CD14-positive monocyte (primary cell): ENCODE measurements around the gene MPZL3. TPM values are rescaled to one million over a fixed set of nuclear protein-coding genes. Genes with fewer than 3 reads are reported as not detected.

Experiments
- DNase-seq, 3 donors: peaks; one replicate each; pipeline ENCODE4 v3.0.0-alpha.2; 2011 to 2022
- H2AFZ ChIP-seq: 2 replicates; pipeline ENCODE4 v1.6.0; 2012; ENCODE audit warnings: mild to moderate bottlenecking, low read depth, low read length, inconsistent platforms; ENCODE audit not compliant: insufficient read depth, poor library complexity, severe bottlenecking
- H3K27ac ChIP-seq, 2 donors: 1 replicate in 1 of 2; 2 replicates in 1 of 2; pipeline ENCODE4 v1.5.1; 2012 to 2013; ENCODE audit warnings: low read length in 2 of 2, control low read depth in 1 of 2, inconsistent platforms in 1 of 2, low read depth in 1 of 2, mild to moderate bottlenecking in 1 of 2
- H3K27me3 ChIP-seq, 2 donors: one replicate each; pipeline versions ENCODE4 v1.6.0 to v1.6.1; 2011 to 2013; ENCODE audit warnings: low read length in 2 of 2; ENCODE audit not compliant: control insufficient read depth in 2 of 2, insufficient read depth in 2 of 2
- H3K36me3 ChIP-seq, 2 donors: replicated peaks in 1 of 2; 1 replicate in 1 of 2; 2 replicates in 1 of 2; pipeline versions ENCODE4 v1.5.1 to v1.6.1; 2012 to 2013; ENCODE audit warnings: low read length in 2 of 2, control low read depth in 1 of 2, inconsistent platforms in 1 of 2, mild to moderate bottlenecking in 1 of 2; ENCODE audit not compliant: insufficient read depth in 2 of 2, control insufficient read depth in 1 of 2
- H3K4me1 ChIP-seq, 2 donors: 1 replicate in 1 of 2; 2 replicates in 1 of 2; pipeline versions ENCODE4 v1.5.1 to v1.6.1; 2012 to 2013; ENCODE audit warnings: low read length in 2 of 2, control low read depth in 1 of 2, inconsistent platforms in 1 of 2, mild to moderate bottlenecking in 1 of 2, moderate library complexity in 1 of 2; ENCODE audit not compliant: insufficient read depth in 2 of 2, control insufficient read depth in 1 of 2
- H3K4me2 ChIP-seq: replicated peaks from 2 replicates; pipeline ENCODE3; 2012; ENCODE audit warnings: low read length, moderate library complexity, mild to moderate bottlenecking; ENCODE audit not compliant: poor library complexity, severe bottlenecking; ENCODE audit errors: extremely low read depth
- H3K4me3 ChIP-seq, 3 experiments: fragments of 200-600 bp in 1 of 3; sonication (generic) in 1 of 3; replicated peaks in 1 of 3; 1 replicate in 2 of 3; 2 replicates in 1 of 3; pipeline ENCODE4 v1.5.1; 2011 to 2013; ENCODE audit warnings: low read length in 3 of 3, mild to moderate bottlenecking in 3 of 3, control low read depth in 2 of 3, low read depth in 2 of 3, inconsistent platforms in 1 of 3, moderate library complexity in 1 of 3
- H3K79me2 ChIP-seq: 2 replicates; pipeline ENCODE4 v1.6.0; 2012; ENCODE audit warnings: mild to moderate bottlenecking, control low read depth, inconsistent platforms, low read length, moderate library complexity; ENCODE audit not compliant: insufficient read depth
- H3K9ac ChIP-seq: 2 replicates; pipeline ENCODE4 v1.6.0; 2017; ENCODE audit warnings: low read length, mild to moderate bottlenecking; ENCODE audit not compliant: insufficient read depth, poor library complexity, severe bottlenecking
- H3K9me3 ChIP-seq, 2 donors: replicated peaks in 1 of 2; 1 replicate in 1 of 2; 2 replicates in 1 of 2; pipeline versions ENCODE4 v1.5.1 to v1.6.1; 2012 to 2013; ENCODE audit warnings: low read length in 2 of 2, control low read depth in 1 of 2; ENCODE audit not compliant: control insufficient read depth in 1 of 2, insufficient read depth in 1 of 2
- H4K20me1 ChIP-seq: 2 replicates; pipeline ENCODE4 v1.6.0; 2012; ENCODE audit warnings: mild to moderate bottlenecking, low read length, control low read depth, moderate library complexity; ENCODE audit not compliant: insufficient read depth
- H3K27ac Mint-ChIP-seq, 7 donors: one replicate each; pipeline ENCODE4 v1.8.0; 2020; ENCODE audit warnings: mild to moderate bottlenecking in 7 of 7, mixed read lengths in 7 of 7, moderate library complexity in 6 of 7, inconsistent platforms in 2 of 7
- H3K27me3 Mint-ChIP-seq, 3 donors: one replicate each; pipeline ENCODE4 v1.8.0; 2021 to 2022; ENCODE audit warnings: low read depth in 3 of 3, mild to moderate bottlenecking in 3 of 3, mixed read lengths in 3 of 3, moderate library complexity in 3 of 3, inconsistent platforms in 1 of 3
- H3K36me3 Mint-ChIP-seq, 2 donors: one replicate each; pipeline ENCODE4 v1.8.0; 2020; ENCODE audit warnings: mixed read lengths in 2 of 2, inconsistent platforms in 1 of 2, mild to moderate bottlenecking in 1 of 2
- H3K4me1 Mint-ChIP-seq: one replicate; pipeline ENCODE4 v1.8.0; 2020; ENCODE audit warnings: mild to moderate bottlenecking, mixed read lengths
- H3K4me3 Mint-ChIP-seq, 2 donors: one replicate each; pipeline ENCODE4 v1.8.0; 2020; ENCODE audit warnings: mild to moderate bottlenecking in 2 of 2, mixed read lengths in 2 of 2, moderate library complexity in 1 of 2
- H3K9me3 Mint-ChIP-seq, 7 donors: one replicate each; pipeline ENCODE4 v1.8.0; 2020 to 2022; ENCODE audit warnings: mixed read lengths in 7 of 7, mild to moderate bottlenecking in 6 of 7, moderate library complexity in 6 of 7, inconsistent platforms in 2 of 7
- WGBS: methylation state at CpG from one replicate; pipeline ENCODE4 v1.1.5; 2013; ENCODE audit warnings: missing lambda C conversion rate; ENCODE audit not compliant: insufficient coverage; 5-methylcytosine and 5-hydroxymethylcytosine counted together
- intact Hi-C, 2 donors: fragments of 100-400 bp; cut with micrococcal nuclease; formaldehyde crosslinking; loops; one replicate each; pipeline versions ENCODE4 v1.15.0 to v1.15.1; 2023
- polyA plus RNA-seq, 3 donors: library from polyadenylated mRNA; depleted of rRNA in 1 of 3; unstranded in 2 of 3; stranded (reverse) in 1 of 3; fragments of 300-500 nt in 2 of 3; fragments of >200 nt in 1 of 3; fragmentation: Illumina TruSeq in 2 of 3; gene quantifications; 1 replicate in 2 of 3; 2 replicates in 1 of 3; pipeline ENCODE4 v1.2.3, GENCODE V29; 2012 to 2021
- TF ChIP-seq, protein P1 (sequence below): fragments of 200-600 bp; IDR thresholded peaks from one replicate; pipeline ENCODE4 v1.8.0; 2022; ENCODE audit warnings: antibody characterized with exemption, mild to moderate bottlenecking

The MPZL3 gene
- polyA plus RNA-seq, 3 donors = 4.2 to 8.5 (median 8.0) TPM

DNA sequence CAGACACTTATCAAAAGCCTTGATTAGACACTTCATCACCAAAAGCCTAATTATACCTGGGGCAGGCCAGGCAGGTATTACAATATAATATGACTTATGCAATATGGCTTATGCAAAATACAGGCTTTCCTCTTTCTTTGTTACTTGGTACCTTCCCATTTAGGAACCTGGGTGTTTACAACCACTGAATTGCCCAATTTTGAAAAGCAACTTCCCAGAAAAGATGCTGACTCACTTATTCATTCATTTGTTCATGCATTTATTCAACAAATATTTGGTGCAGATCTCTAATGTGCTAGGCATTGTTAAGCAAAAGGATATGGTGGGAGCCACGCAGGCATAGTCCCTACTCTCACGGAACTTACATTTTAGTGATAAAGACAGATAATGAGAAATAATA lies 13.7 kb downstream of the MPZL3 start:
- Histone ChIP-seq H3K9ac (no peak overlapping the region), H3K27me3 (no peaks in the 10 kb centered on the region), H4K20me1 (no peaks in the 10 kb centered on the region), H3K4me3 (peak overlapping the region in 1 of 3 experiments; percentile 69), H3K36me3 (peaks cover 9 to 19% of the 10 kb centered on the region in 2 donors), H3K4me1 (peaks cover 70 to 74% of the 10 kb centered on the region in 2 donors), H2AFZ (no peak overlapping the region), H3K79me2 (peaks cover 37% of the 10 kb centered on the region), H3K9me3 (no peaks in the 10 kb centered on the region), H3K4me2 (peak overlapping the region; percentile 75), H3K27ac (peak overlapping the region; percentile 73 to 99)
- Mint-ChIP-seq H3K4me1 (peaks cover 85% of the 10 kb centered on the region), H3K27ac (peak overlapping the region; percentile 88 to 99 (median 98)), H3K9me3 (peaks cover 0 to 2% (median 0%) of the 10 kb centered on the region in 7 donors), H3K4me3 (peak overlapping the region in 1 of 2 donors; percentile 40), H3K36me3 (peaks cover 14 to 34% of the 10 kb centered on the region in 2 donors), H3K27me3 (peaks cover 0 to 4% (median 0%) of the 10 kb centered on the region in 3 donors)
- no CpG with 5 or more reads among the region's 2 CpGs for WGBS
- peak; percentile 58 to 86 (median 77) for DNase-seq
- intact Hi-C loops = no loop called here
- TF ChIP-seq, protein P1, sequence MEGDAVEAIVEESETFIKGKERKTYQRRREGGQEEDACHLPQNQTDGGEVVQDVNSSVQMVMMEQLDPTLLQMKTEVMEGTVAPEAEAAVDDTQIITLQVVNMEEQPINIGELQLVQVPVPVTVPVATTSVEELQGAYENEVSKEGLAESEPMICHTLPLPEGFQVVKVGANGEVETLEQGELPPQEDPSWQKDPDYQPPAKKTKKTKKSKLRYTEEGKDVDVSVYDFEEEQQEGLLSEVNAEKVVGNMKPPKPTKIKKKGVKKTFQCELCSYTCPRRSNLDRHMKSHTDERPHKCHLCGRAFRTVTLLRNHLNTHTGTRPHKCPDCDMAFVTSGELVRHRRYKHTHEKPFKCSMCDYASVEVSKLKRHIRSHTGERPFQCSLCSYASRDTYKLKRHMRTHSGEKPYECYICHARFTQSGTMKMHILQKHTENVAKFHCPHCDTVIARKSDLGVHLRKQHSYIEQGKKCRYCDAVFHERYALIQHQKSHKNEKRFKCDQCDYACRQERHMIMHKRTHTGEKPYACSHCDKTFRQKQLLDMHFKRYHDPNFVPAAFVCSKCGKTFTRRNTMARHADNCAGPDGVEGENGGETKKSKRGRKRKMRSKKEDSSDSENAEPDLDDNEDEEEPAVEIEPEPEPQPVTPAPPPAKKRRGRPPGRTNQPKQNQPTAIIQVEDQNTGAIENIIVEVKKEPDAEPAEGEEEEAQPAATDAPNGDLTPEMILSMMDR = no peak

- intact Hi-C loops = no loop called here
- peak overlapping the region in 4 of 7 donors; percentile 2 to 68 (median 39) for H3K27ac Mint-ChIP-seq
These were observed 16.0 kb downstream of the MPZL3 start for GRCh38 chr11:118236170-118236569.

More at GRCh38 chr11:118236170-118236569, 16.0 kb downstream of the MPZL3 start:
- peak overlapping the region in 1 of 2 donors; percentile 18 for H3K27ac ChIP-seq
- TF ChIP-seq, protein P1 = no peak
- H3K4me1 ChIP-seq = peaks cover 67 to 71% of the 10 kb centered on the region in 2 donors
- WGBS = no CpG with 5 or more reads among the region's 2 CpGs
- peaks cover 21% of the 10 kb centered on the region for H3K79me2 ChIP-seq
- no peak overlapping the region for H3K4me3 ChIP-seq
- H3K9me3 ChIP-seq = no peaks in the 10 kb centered on the region
- H3K27me3 ChIP-seq = no peaks in the 10 kb centered on the region
- no peak overlapping the region for H3K9ac ChIP-seq
- Mint-ChIP-seq H3K27me3 (peaks cover 0 to 2% (median 0%) of the 10 kb centered on the region in 3 donors), H3K4me3 (no peak overlapping the region), H3K4me1 (peaks cover 72% of the 10 kb centered on the region), H3K36me3 (peaks cover 6 to 37% of the 10 kb centered on the region in 2 donors), H3K9me3 (peaks cover 0 to 1% (median 0%) of the 10 kb centered on the region in 7 donors)
- peaks cover 21 to 37% of the 10 kb centered on the region in 2 donors for H3K36me3 ChIP-seq
- no peaks in the 10 kb centered on the region for H4K20me1 ChIP-seq
- no peak overlapping the region for H2AFZ ChIP-seq
- no peak for DNase-seq
- no peak overlapping the region for H3K4me2 ChIP-seq
